NCI-H82 treated with DMSO at 0.1 percent for 48 hours (cell line): ENCODE measurements around the gene FLOT2.
A peak's percentile ranks its signal among the peaks of the same experiment; 100 is the strongest.
"Not testable (repeated sequence)": the region's sequence is repeated elsewhere in the genome, so short reads cannot be mapped to it uniquely, and the experiment has no call there.

Experiments used
- DNase-seq: peaks from one replicate; lab custom pipeline; 2025; ENCODE audit not compliant: unreplicated experiment; lab: John Stamatoyannopoulos, UW

Gene FLOT2

GRCh38 chr17:28896491-28896883 lies 1.0 kb downstream of the FLOT2 start:
- no peak for DNase-seq

- DNase-seq, result no peak
Measured at GRCh38 chr17:28895794-28896447, 1.6 kb downstream of the FLOT2 start.

GRCh38 chr17:28893248-28894183 lies 4.0 kb downstream of the FLOT2 start:
- not testable (repeated sequence) for DNase-seq

DNA sequence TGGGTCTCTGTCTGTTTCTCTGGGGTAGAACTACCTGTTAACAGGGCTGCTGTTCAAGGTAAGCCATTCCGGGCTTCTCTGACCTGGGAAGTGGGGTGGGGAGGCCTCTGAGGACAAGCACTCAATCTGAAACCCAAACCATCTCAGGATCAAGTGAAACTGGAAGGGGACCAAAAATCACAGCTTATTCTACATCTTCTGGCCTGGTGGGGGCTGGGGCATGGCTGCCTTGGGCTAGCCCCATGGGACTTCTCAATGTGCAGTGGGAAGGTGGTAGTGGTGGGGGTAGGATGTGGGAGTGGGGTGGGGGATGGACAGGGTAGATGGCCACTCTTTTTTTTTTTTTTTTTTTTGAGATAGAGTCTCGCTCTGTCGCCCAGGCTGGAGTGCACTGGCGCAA lies 5.5 kb downstream of the FLOT2 start:
- no peak for DNase-seq

DNA sequence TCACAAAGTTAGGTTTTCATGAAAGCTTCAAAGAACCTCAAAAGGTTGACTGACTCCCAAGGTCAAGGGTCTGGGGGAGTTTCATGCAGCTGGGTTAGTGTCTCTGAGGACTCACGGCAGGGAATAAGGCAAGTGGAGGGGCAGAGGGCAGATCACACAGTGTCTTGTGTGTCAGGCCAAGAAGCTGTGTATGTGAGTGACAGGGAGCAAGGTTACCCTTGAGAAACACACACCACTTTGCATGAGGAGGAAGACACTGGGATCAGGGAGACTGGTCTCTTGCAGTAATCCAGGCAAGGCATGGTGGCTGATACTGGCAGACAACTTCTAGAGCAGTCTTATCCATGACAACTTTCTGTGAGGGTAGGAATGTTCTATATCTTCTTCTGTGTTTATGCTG lies 6.3 kb downstream of the FLOT2 start:
- DNase-seq, result no peak

- DNase-seq, result no peak
Measured at GRCh38 chr17:28889996-28890395, 7.5 kb downstream of the FLOT2 start.

GRCh38 chr17:28888832-28889231 lies 8.7 kb downstream of the FLOT2 start:
- DNase-seq, result no peak

DNA sequence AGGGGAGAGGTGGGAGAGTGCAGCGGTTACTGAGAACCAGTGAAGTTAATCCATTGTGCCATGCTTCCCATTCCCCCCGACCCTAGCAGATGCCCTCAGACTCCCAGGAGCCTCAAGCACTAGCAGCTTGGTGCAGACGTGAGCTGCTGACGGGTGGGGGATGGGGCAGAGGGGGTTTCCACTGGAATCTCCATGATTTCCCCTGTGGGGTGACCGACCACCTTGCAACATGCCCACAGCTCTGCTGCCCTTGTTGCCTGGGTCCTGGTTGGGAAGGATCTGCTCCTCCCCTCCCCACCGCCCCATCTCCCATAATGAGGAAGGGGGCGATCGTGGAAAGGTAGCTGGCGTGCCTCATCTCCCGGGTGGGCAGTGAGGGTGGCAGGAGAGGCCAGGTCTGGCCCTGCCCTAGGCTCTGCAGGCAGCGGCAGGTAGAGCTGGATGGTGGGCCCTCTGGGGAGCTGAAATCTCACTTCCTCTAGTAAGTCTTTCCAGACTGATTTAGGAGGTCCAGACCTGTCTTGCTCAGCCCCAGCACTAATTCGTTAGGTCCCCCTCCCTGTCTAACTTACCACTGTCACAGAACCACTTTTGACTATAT lies 9.6 kb downstream of the FLOT2 start:
- no peak for DNase-seq

- DNase-seq, result no peak
Measured at GRCh38 chr17:28885951-28886350, 11.6 kb downstream of the FLOT2 start.

- DNase-seq, result no peak
Measured at GRCh38 chr17:28885363-28885762, 12.2 kb downstream of the FLOT2 start.

DNA sequence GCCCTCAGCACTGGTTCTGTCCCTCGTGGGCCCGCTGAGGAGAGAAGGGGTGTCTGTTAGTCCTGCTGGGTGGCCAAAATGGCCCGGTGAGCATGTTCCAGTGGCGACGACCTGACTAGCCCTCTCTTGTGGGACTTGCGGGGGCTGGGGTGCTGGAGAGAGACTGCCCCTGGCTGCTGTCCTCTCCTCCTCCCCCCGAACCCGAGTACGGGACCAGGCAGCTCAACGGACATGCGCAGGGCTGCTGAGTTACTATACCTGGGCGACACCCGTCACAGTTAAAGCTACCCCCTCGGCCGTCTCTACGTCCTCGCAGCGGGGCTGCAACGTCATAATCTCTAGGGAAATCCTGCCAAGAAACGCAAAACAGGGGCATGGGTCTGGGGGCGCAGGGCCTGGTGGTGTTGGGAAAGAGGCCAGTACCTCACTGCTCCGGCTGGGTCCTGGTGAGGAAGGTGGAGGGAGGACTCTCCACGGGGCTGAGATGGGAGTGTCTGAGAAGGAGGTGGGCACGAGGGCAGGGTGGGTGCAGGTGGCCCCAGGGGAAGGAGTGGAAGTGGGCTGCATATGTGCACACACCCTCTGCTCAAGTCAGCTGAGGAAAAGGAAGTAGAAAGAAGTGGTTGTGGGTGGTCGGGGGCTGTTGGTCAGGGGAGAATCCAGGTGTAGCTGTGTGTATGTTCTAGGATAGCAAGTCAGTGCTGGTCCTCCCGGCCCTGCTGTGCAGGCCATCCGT lies 13.4 kb downstream of the FLOT2 start:
- no peak for DNase-seq

- DNase-seq, result no peak
Measured at GRCh38 chr17:28882154-28882895, 15.2 kb downstream of the FLOT2 start.

DNA sequence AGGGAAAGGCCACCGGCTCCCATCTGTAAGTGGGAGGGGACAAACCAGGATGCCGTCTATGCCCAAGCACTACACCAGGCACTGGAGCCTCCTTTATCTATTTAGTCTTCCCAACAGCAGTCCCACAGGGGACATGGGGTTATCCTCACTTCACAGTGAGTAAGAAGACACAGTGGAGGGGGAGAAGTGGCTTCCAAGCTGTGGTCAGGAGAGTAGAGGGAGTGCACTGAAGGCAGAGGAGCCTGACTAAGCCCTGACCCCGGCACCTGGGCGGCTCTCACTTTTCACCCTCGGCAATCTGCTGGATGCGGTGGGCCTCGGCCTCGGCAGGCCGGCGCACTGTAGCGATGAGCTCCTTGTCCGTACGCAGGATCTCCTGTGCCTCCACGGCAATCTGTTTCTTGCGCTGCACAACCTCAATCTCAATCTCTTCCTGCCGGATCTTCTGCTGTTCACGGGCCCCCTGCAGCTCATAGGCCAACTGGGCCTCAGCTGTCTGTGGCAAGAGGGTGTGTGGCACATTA lies 15.9 kb downstream of the FLOT2 start:
- no peak for DNase-seq

GRCh38 chr17:28880572-28880945 lies 17.0 kb downstream of the FLOT2 start:
- no peak for DNase-seq

DNA sequence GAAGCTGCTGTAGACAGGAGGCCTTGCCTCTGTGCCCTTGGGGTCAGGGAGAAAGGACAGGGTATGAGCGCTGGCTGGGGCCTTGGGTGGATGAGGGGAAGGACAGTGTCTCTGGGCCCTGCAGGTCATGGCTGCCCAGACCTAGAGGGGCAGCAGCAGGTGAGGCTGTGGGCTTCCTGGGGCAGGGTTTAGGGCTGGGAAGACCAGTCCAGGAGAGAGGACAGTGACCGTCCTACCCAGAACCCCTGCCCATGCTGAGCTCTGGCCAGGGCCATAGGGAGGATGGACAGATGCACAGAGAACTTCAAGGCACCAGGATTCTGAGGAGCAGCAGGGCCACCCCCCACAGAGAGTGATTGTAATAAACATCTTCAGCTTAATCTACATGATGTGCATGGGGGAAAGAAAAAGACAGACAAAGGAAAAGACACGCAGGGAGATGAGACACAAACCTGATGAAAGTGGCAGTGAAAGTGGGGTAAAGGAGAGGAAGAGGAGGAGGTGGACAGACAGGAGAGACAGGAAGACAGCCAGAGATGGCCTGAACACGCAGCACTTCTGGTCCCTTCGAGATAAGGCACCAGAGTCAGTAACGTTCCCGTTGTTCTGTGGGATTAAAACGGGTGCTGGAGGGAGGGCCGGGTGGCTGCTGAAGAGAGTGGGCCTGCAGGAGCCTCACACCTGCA lies 17.5 kb downstream of the FLOT2 start:
- DNase-seq, result no peak

GRCh38 chr17:28878981-28879380 lies 18.6 kb downstream of the FLOT2 start:
- DNase-seq, result peak; percentile 10

GRCh38 chr17:28878158-28878910 lies 19.2 kb downstream of the FLOT2 start:
- no peak for DNase-seq

DNA sequence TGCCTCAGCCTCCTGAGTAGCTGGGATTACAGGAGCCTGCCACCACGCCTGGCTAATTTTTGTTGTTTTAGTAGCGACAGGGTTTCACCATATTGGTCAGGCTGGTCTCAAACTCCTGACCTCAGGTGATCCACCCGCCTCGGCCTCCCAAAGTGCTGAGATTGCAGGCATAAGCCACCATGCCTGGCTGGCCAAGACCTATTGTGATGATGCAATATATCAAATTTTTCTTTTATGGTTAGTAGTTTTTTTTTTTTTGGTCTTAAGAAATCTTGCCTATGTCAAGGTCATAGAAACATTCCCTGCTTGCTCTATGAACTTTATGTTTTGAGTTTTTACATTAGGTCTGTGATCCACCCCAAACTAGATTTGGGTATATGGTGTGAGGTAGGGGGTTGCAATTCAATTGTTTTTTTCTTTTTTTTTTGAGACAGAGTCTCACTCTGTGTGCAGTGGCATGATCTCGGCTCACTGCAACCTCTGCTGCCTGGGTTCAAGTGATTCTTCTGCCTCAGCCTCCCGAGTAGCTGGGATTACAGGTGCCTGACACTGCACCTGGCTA lies 20.3 kb downstream of the FLOT2 start:
- not testable (repeated sequence) for DNase-seq
